Measurements from ENCODE around the gene TRIM69. TPM values are rescaled to one million over a fixed set of nuclear protein-coding genes. Genes with fewer than 3 reads are reported as not detected.
"Not testable (repeated sequence)": the region's sequence is repeated elsewhere in the genome, so short reads cannot be mapped to it uniquely, and the experiment has no call there.

Gene TRIM69
- total RNA-seq, 2 donors from 2014 or later, result 5.7 to 13.1 TPM

- H3K27me3 ChIP-seq (ENCODE audit: control insufficient read depth, insufficient read depth, low read length, poor library complexity, severe bottlenecking), result no peaks in the 10 kb centered on the region
- H3K4me3 ChIP-seq (ENCODE audit: low read length), result no peak overlapping the region
- H3K27ac ChIP-seq (ENCODE audit: low read depth, low read length), result no peak overlapping the region
- no peaks in the 10 kb centered on the region for H3K36me3 ChIP-seq (ENCODE audit: control insufficient read depth, insufficient read depth, low read length)
- no peaks in the 10 kb centered on the region for H3K4me1 Mint-ChIP-seq
- no peak overlapping the region for H3K9ac ChIP-seq (ENCODE audit: extremely low read depth, low read length, poor library complexity, severe bottlenecking)
- no peak overlapping the region for H3K4me3 Mint-ChIP-seq
- DNase-seq, result no peak
- no peaks in the 10 kb centered on the region for H3K27me3 Mint-ChIP-seq (ENCODE audit: insufficient read depth)
- H3K27ac Mint-ChIP-seq, result no peak overlapping the region
- TF ChIP-seq, protein P1, sequence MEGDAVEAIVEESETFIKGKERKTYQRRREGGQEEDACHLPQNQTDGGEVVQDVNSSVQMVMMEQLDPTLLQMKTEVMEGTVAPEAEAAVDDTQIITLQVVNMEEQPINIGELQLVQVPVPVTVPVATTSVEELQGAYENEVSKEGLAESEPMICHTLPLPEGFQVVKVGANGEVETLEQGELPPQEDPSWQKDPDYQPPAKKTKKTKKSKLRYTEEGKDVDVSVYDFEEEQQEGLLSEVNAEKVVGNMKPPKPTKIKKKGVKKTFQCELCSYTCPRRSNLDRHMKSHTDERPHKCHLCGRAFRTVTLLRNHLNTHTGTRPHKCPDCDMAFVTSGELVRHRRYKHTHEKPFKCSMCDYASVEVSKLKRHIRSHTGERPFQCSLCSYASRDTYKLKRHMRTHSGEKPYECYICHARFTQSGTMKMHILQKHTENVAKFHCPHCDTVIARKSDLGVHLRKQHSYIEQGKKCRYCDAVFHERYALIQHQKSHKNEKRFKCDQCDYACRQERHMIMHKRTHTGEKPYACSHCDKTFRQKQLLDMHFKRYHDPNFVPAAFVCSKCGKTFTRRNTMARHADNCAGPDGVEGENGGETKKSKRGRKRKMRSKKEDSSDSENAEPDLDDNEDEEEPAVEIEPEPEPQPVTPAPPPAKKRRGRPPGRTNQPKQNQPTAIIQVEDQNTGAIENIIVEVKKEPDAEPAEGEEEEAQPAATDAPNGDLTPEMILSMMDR (conservative IDR thresholded peaks at IDR 0.05), result no peak
- peaks cover 14% of the 10 kb centered on the region for H3K9me3 ChIP-seq (ENCODE audit: control insufficient read depth, low read length)
- no peaks in the 10 kb centered on the region for H3K4me1 ChIP-seq (ENCODE audit: control insufficient read depth, insufficient read depth, low read length)
- H3K36me3 Mint-ChIP-seq (ENCODE audit: low read depth), result no peaks in the 10 kb centered on the region
- WGBS, 2 experiments (ENCODE audit: insufficient coverage in 1 of 2, insufficient read length in 1 of 2), result 75 to 88% methylated on average over 2 to 5 of the region's 5 CpGs
- peaks cover 46% of the 10 kb centered on the region for H3K9me3 Mint-ChIP-seq
Measured at GRCh38 chr15:44769521-44769920, 33.2 kb downstream of the TRIM69 start.

DNA sequence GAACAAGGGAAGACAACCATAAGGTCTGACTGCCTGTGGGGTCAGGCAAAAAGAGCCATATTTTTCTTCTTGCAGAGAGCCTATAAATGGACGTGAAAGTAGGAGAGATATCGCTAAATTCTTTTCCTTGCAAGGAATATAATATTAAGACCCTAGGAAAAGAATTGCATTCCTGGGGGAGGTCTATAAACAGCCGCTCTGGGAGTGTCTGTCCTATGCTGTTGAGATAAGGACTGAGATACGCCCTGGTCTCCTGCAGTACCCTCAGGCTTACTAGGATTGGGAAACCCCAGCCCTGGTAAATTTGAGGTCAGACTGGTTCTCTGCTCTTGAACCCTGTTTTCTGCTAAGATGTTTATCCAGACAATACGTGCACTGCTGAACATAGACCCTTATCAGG, 34.4 kb downstream of the TRIM69 start:
- H3K4me3 ChIP-seq (ENCODE audit: low read length); H3K4me1 ChIP-seq (ENCODE audit: control insufficient read depth, insufficient read depth, low read length); H3K27me3 ChIP-seq (ENCODE audit: control insufficient read depth, insufficient read depth, low read length, poor library complexity, severe bottlenecking); H3K4me1 Mint-ChIP-seq; H3K9ac ChIP-seq (ENCODE audit: extremely low read depth, low read length, poor library complexity, severe bottlenecking); H3K27me3 Mint-ChIP-seq (ENCODE audit: insufficient read depth); H3K27ac Mint-ChIP-seq; DNase-seq; H3K27ac ChIP-seq (ENCODE audit: low read depth, low read length); H3K36me3 ChIP-seq (ENCODE audit: control insufficient read depth, insufficient read depth, low read length); H3K36me3 Mint-ChIP-seq (ENCODE audit: low read depth); H3K4me3 Mint-ChIP-seq: not testable (repeated sequence)
- 59 to 75% methylated on average over 4 to 5 of the region's 5 CpGs for WGBS, 2 experiments (ENCODE audit: insufficient coverage in 1 of 2, insufficient read length in 1 of 2)
- H3K9me3 ChIP-seq (ENCODE audit: control insufficient read depth, low read length), result peaks cover 14% of the 10 kb centered on the region
- peaks cover 46% of the 10 kb centered on the region for H3K9me3 Mint-ChIP-seq

GRCh38 chr15:44775953-44776352, 39.6 kb downstream of the TRIM69 start:
- peaks cover 34% of the 10 kb centered on the region for H3K9me3 Mint-ChIP-seq
- TF ChIP-seq, protein P1 (conservative IDR thresholded peaks at IDR 0.05), result no peak
- Histone ChIP-seq H3K9ac (ENCODE audit: extremely low read depth, low read length, poor library complexity, severe bottlenecking) (no peak overlapping the region), H3K4me1 (ENCODE audit: control insufficient read depth, insufficient read depth, low read length) (no peaks in the 10 kb centered on the region), H3K27me3 (ENCODE audit: control insufficient read depth, insufficient read depth, low read length, poor library complexity, severe bottlenecking) (no peaks in the 10 kb centered on the region), H3K4me3 (ENCODE audit: low read length) (no peak overlapping the region), H3K36me3 (ENCODE audit: control insufficient read depth, insufficient read depth, low read length) (no peaks in the 10 kb centered on the region), H3K27ac (ENCODE audit: low read depth, low read length) (no peak overlapping the region), H3K9me3 (ENCODE audit: control insufficient read depth, low read length) (peaks cover 8% of the 10 kb centered on the region)
- H3K27me3 Mint-ChIP-seq (ENCODE audit: insufficient read depth), result no peaks in the 10 kb centered on the region
- WGBS, 2 experiments (ENCODE audit: insufficient coverage in 1 of 2, insufficient read length in 1 of 2), result 74 to 90% methylated on average over 2 to 4 of the region's 4 CpGs
- no peak overlapping the region for H3K4me3 Mint-ChIP-seq
- H3K27ac Mint-ChIP-seq, result no peak overlapping the region
- DNase-seq, result no peak
- no peaks in the 10 kb centered on the region for H3K4me1 Mint-ChIP-seq
- H3K36me3 Mint-ChIP-seq (ENCODE audit: low read depth), result no peaks in the 10 kb centered on the region

GRCh38 chr15:44779761-44780160, 43.4 kb downstream of the TRIM69 start:
- no peaks in the 10 kb centered on the region for H3K4me1 ChIP-seq (ENCODE audit: control insufficient read depth, insufficient read depth, low read length)
- peaks cover 11% of the 10 kb centered on the region for H3K27me3 Mint-ChIP-seq (ENCODE audit: insufficient read depth)
- H3K9me3 ChIP-seq (ENCODE audit: control insufficient read depth, low read length), result no peaks in the 10 kb centered on the region
- no peaks in the 10 kb centered on the region for H3K36me3 ChIP-seq (ENCODE audit: control insufficient read depth, insufficient read depth, low read length)
- 92 to 100% methylated on average over 2 of the region's 2 CpGs for WGBS, 2 experiments (ENCODE audit: insufficient coverage in 1 of 2, insufficient read length in 1 of 2)
- no peaks in the 10 kb centered on the region for H3K36me3 Mint-ChIP-seq (ENCODE audit: low read depth)
- H3K9ac ChIP-seq (ENCODE audit: extremely low read depth, low read length, poor library complexity, severe bottlenecking), result no peak overlapping the region
- DNase-seq, result no peak
- H3K4me3 Mint-ChIP-seq, result no peak overlapping the region
- no peaks in the 10 kb centered on the region for H3K9me3 Mint-ChIP-seq
- no peak overlapping the region for H3K4me3 ChIP-seq (ENCODE audit: low read length)
- peaks cover 4% of the 10 kb centered on the region for H3K4me1 Mint-ChIP-seq
- no peak overlapping the region for H3K27ac ChIP-seq (ENCODE audit: low read depth, low read length)
- no peak overlapping the region for H3K27ac Mint-ChIP-seq
- TF ChIP-seq, protein P1 (conservative IDR thresholded peaks at IDR 0.05), result no peak
- no peaks in the 10 kb centered on the region for H3K27me3 ChIP-seq (ENCODE audit: control insufficient read depth, insufficient read depth, low read length, poor library complexity, severe bottlenecking)
